ENCODE data around the gene VSTM2B.

Gene VSTM2B

GRCh38 chr19:29586401-29586800 is 60.6 kb downstream of the VSTM2B start:
- Histone ChIP-seq H3K9me3 (ENCODE audit: control extremely low read depth in 1 of 5, control insufficient read depth in 4 of 5, insufficient read depth in 2 of 5, low read depth in 1 of 5, low read length in 4 of 5) (peaks cover 0 to 5% (median 0%) of the 10 kb centered on the region in 5 experiments), H3K4me1 (ENCODE audit: control extremely low read depth in 1 of 4, control insufficient read depth in 4 of 4, insufficient read depth in 4 of 4, low read length in 3 of 4) (no peaks in the 10 kb centered on the region), H3K27me3 (replicated peaks in 2 of 5; ENCODE audit: control insufficient read depth in 4 of 5, insufficient read depth in 5 of 5, low read length in 4 of 5) (peaks cover 2 to 27% (median 12%) of the 10 kb centered on the region in 5 experiments), H3K4me3 (ENCODE audit: control insufficient read depth in 1 of 7, extremely low read depth in 1 of 7, insufficient read depth in 4 of 7, low read depth in 2 of 7, low read length in 6 of 7) (no peak overlapping the region), H3K36me3 (ENCODE audit: control insufficient read depth in 4 of 4, insufficient read depth in 4 of 4, low read length in 3 of 4) (no peaks in the 10 kb centered on the region), H3K27ac (ENCODE audit: insufficient read depth in 1 of 2, low read depth in 1 of 2, low read length in 2 of 2, poor library complexity in 1 of 2, severe bottlenecking in 2 of 2) (no peak overlapping the region)
- POLR2A ChIA-PET, result no interaction called here
- CTCF ChIA-PET, result no interaction called here
- WGBS (ENCODE audit: insufficient coverage), result 68% methylated on average over 2 of the region's 2 CpGs
- DNase-seq, result no peak

GRCh38 chr19:29587059-29587458 is 61.3 kb downstream of the VSTM2B start:
- Histone ChIP-seq H3K27me3 (replicated peaks in 2 of 5; ENCODE audit: control insufficient read depth in 4 of 5, insufficient read depth in 5 of 5, low read length in 4 of 5) (peaks cover 2 to 33% (median 12%) of the 10 kb centered on the region in 5 experiments), H3K9me3 (ENCODE audit: control extremely low read depth in 1 of 5, control insufficient read depth in 4 of 5, insufficient read depth in 2 of 5, low read depth in 1 of 5, low read length in 4 of 5) (peaks cover 0 to 2% (median 0%) of the 10 kb centered on the region in 5 experiments), H3K4me3 (ENCODE audit: control insufficient read depth in 1 of 7, extremely low read depth in 1 of 7, insufficient read depth in 4 of 7, low read depth in 2 of 7, low read length in 6 of 7) (no peak overlapping the region), H3K36me3 (ENCODE audit: control insufficient read depth in 4 of 4, insufficient read depth in 4 of 4, low read length in 3 of 4) (no peaks in the 10 kb centered on the region), H3K4me1 (ENCODE audit: control extremely low read depth in 1 of 4, control insufficient read depth in 4 of 4, insufficient read depth in 4 of 4, low read length in 3 of 4) (no peaks in the 10 kb centered on the region), H3K27ac (ENCODE audit: insufficient read depth in 1 of 2, low read depth in 1 of 2, low read length in 2 of 2, poor library complexity in 1 of 2, severe bottlenecking in 2 of 2) (no peak overlapping the region)
- 78% methylated on average over 3 of the region's 3 CpGs for WGBS (ENCODE audit: insufficient coverage)
- DNase-seq, result no peak
- CTCF ChIA-PET, result no interaction called here
- POLR2A ChIA-PET, result no interaction called here

- Histone ChIP-seq H3K36me3 (ENCODE audit: control insufficient read depth in 4 of 4, insufficient read depth in 4 of 4, low read length in 3 of 4) (no peaks in the 10 kb centered on the region), H3K27me3 (replicated peaks in 2 of 5; ENCODE audit: control insufficient read depth in 4 of 5, insufficient read depth in 5 of 5, low read length in 4 of 5) (peaks cover 2 to 38% (median 11%) of the 10 kb centered on the region in 5 experiments), H3K27ac (ENCODE audit: insufficient read depth in 1 of 2, low read depth in 1 of 2, low read length in 2 of 2, poor library complexity in 1 of 2, severe bottlenecking in 2 of 2) (no peak overlapping the region), H3K4me1 (ENCODE audit: control extremely low read depth in 1 of 4, control insufficient read depth in 4 of 4, insufficient read depth in 4 of 4, low read length in 3 of 4) (no peaks in the 10 kb centered on the region), H3K9me3 (ENCODE audit: control extremely low read depth in 1 of 5, control insufficient read depth in 4 of 5, insufficient read depth in 2 of 5, low read depth in 1 of 5, low read length in 4 of 5) (peaks cover 0 to 2% (median 0%) of the 10 kb centered on the region in 5 experiments), H3K4me3 (ENCODE audit: control insufficient read depth in 1 of 7, extremely low read depth in 1 of 7, insufficient read depth in 4 of 7, low read depth in 2 of 7, low read length in 6 of 7) (no peak overlapping the region)
- WGBS (ENCODE audit: insufficient coverage), result 80% methylated on average over 1 of the region's 2 CpGs
- ChIA-PET POLR2A (no interaction called here), CTCF (no interaction called here)
- DNase-seq, result no peak
Measured at GRCh38 chr19:29587518-29587986, 61.8 kb downstream of the VSTM2B start.

GRCh38 chr19:29588095-29588494 is 62.3 kb downstream of the VSTM2B start:
- Histone ChIP-seq H3K4me1 (ENCODE audit: control extremely low read depth in 1 of 4, control insufficient read depth in 4 of 4, insufficient read depth in 4 of 4, low read length in 3 of 4) (no peaks in the 10 kb centered on the region), H3K36me3 (ENCODE audit: control insufficient read depth in 4 of 4, insufficient read depth in 4 of 4, low read length in 3 of 4) (no peaks in the 10 kb centered on the region), H3K4me3 (ENCODE audit: control insufficient read depth in 1 of 7, extremely low read depth in 1 of 7, insufficient read depth in 4 of 7, low read depth in 2 of 7, low read length in 6 of 7) (no peak overlapping the region), H3K27me3 (replicated peaks in 2 of 5; ENCODE audit: control insufficient read depth in 4 of 5, insufficient read depth in 5 of 5, low read length in 4 of 5) (peaks cover 2 to 41% (median 11%) of the 10 kb centered on the region in 5 experiments), H3K27ac (ENCODE audit: insufficient read depth in 1 of 2, low read depth in 1 of 2, low read length in 2 of 2, poor library complexity in 1 of 2, severe bottlenecking in 2 of 2) (no peak overlapping the region), H3K9me3 (ENCODE audit: control extremely low read depth in 1 of 5, control insufficient read depth in 4 of 5, insufficient read depth in 2 of 5, low read depth in 1 of 5, low read length in 4 of 5) (peaks cover 0 to 2% (median 0%) of the 10 kb centered on the region in 5 experiments)
- ChIA-PET POLR2A (no interaction called here), CTCF (no interaction called here)
- DNase-seq, result no peak
- WGBS (ENCODE audit: insufficient coverage), result 100% methylated on average over 1 of the region's 2 CpGs

- Histone ChIP-seq H3K27ac (ENCODE audit: insufficient read depth in 1 of 2, low read depth in 1 of 2, low read length in 2 of 2, poor library complexity in 1 of 2, severe bottlenecking in 2 of 2) (no peak overlapping the region), H3K4me1 (ENCODE audit: control extremely low read depth in 1 of 4, control insufficient read depth in 4 of 4, insufficient read depth in 4 of 4, low read length in 3 of 4) (no peaks in the 10 kb centered on the region), H3K9me3 (ENCODE audit: control extremely low read depth in 1 of 5, control insufficient read depth in 4 of 5, insufficient read depth in 2 of 5, low read depth in 1 of 5, low read length in 4 of 5) (peaks cover 0 to 2% (median 0%) of the 10 kb centered on the region in 5 experiments), H3K4me3 (ENCODE audit: control insufficient read depth in 1 of 7, extremely low read depth in 1 of 7, insufficient read depth in 4 of 7, low read depth in 2 of 7, low read length in 6 of 7) (no peak overlapping the region), H3K27me3 (replicated peaks in 2 of 5; ENCODE audit: control insufficient read depth in 4 of 5, insufficient read depth in 5 of 5, low read length in 4 of 5) (peaks cover 2 to 54% (median 12%) of the 10 kb centered on the region in 5 experiments), H3K36me3 (ENCODE audit: control insufficient read depth in 4 of 4, insufficient read depth in 4 of 4, low read length in 3 of 4) (no peaks in the 10 kb centered on the region)
- DNase-seq, result no peak
- 63% methylated on average over 2 of the region's 5 CpGs for WGBS (ENCODE audit: insufficient coverage)
- POLR2A ChIA-PET, result no interaction called here
- CTCF ChIA-PET, result no interaction called here
Measured at GRCh38 chr19:29590278-29590677, 64.5 kb downstream of the VSTM2B start.

GRCh38 chr19:29591670-29592069 is 65.9 kb downstream of the VSTM2B start:
- no peak overlapping the region for H3K4me3 ChIP-seq (ENCODE audit: control insufficient read depth in 1 of 7, extremely low read depth in 1 of 7, insufficient read depth in 4 of 7, low read depth in 2 of 7, low read length in 6 of 7)
- DNase-seq, result no peak
- peaks cover 0 to 2% (median 0%) of the 10 kb centered on the region in 5 experiments for H3K9me3 ChIP-seq (ENCODE audit: control extremely low read depth in 1 of 5, control insufficient read depth in 4 of 5, insufficient read depth in 2 of 5, low read depth in 1 of 5, low read length in 4 of 5)
- ChIA-PET CTCF (no interaction called here), POLR2A (no interaction called here)
- no peak overlapping the region for H3K27ac ChIP-seq (ENCODE audit: insufficient read depth in 1 of 2, low read depth in 1 of 2, low read length in 2 of 2, poor library complexity in 1 of 2, severe bottlenecking in 2 of 2)
- H3K4me1 ChIP-seq (ENCODE audit: control extremely low read depth in 1 of 4, control insufficient read depth in 4 of 4, insufficient read depth in 4 of 4, low read length in 3 of 4), result no peaks in the 10 kb centered on the region
- peaks cover 7 to 68% (median 14%) of the 10 kb centered on the region in 5 experiments for H3K27me3 ChIP-seq (replicated peaks in 2 of 5; ENCODE audit: control insufficient read depth in 4 of 5, insufficient read depth in 5 of 5, low read length in 4 of 5)
- 100% methylated on average over 1 of the region's 3 CpGs for WGBS (ENCODE audit: insufficient coverage)
- H3K36me3 ChIP-seq (ENCODE audit: control insufficient read depth in 4 of 4, insufficient read depth in 4 of 4, low read length in 3 of 4), result no peaks in the 10 kb centered on the region

- Histone ChIP-seq H3K36me3 (ENCODE audit: control insufficient read depth in 4 of 4, insufficient read depth in 4 of 4, low read length in 3 of 4) (no peaks in the 10 kb centered on the region), H3K27ac (ENCODE audit: insufficient read depth in 1 of 2, low read depth in 1 of 2, low read length in 2 of 2, poor library complexity in 1 of 2, severe bottlenecking in 2 of 2) (no peak overlapping the region), H3K4me1 (ENCODE audit: control extremely low read depth in 1 of 4, control insufficient read depth in 4 of 4, insufficient read depth in 4 of 4, low read length in 3 of 4) (no peaks in the 10 kb centered on the region), H3K4me3 (ENCODE audit: control insufficient read depth in 1 of 7, extremely low read depth in 1 of 7, insufficient read depth in 4 of 7, low read depth in 2 of 7, low read length in 6 of 7) (no peak overlapping the region), H3K9me3 (ENCODE audit: control extremely low read depth in 1 of 5, control insufficient read depth in 4 of 5, insufficient read depth in 2 of 5, low read depth in 1 of 5, low read length in 4 of 5) (peaks cover 0 to 2% (median 0%) of the 10 kb centered on the region in 5 experiments), H3K27me3 (replicated peaks in 2 of 5; ENCODE audit: control insufficient read depth in 4 of 5, insufficient read depth in 5 of 5, low read length in 4 of 5) (peaks cover 7 to 76% (median 18%) of the 10 kb centered on the region in 5 experiments)
- CTCF ChIA-PET, result interaction anchor here (0.8 kb wide), 1 partner anchor 10 kb away, joined by 3 read pairs; no protein-coding TSS in a partner anchor
- POLR2A ChIA-PET, result no interaction called here
- 100% methylated on average over 2 of the region's 6 CpGs for WGBS (ENCODE audit: insufficient coverage)
- DNase-seq, result no peak
Measured at GRCh38 chr19:29593869-29594268, 68.1 kb downstream of the VSTM2B start.

Measured in common myeloid progenitor, CD34-positive (primary cell).